Measurements from ENCODE around the gene DLG2. TPM values are rescaled to one million over a fixed set of nuclear protein-coding genes. Genes with fewer than 3 reads are reported as not detected.

Gene DLG2
- total RNA-seq, 1 experiment from 2014 or later = not detected

DNA sequence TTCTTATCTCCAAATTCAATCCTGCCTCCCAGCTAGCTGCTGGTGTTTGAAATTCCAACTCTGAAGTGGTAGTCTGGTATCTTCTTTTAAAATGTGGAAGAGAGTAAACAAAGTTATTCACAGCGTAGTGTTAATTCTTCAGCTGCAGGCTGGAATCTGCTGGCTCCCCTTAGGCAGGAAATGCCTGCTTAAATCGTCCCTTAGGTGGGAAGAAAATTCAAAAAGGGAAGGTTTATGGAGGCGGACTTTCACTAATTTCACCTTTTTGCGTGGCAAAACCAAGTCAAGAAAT is 1901.9 kb downstream of the DLG2 start:
- DNase-seq (ENCODE audit: low read depth) = no peak

DNA sequence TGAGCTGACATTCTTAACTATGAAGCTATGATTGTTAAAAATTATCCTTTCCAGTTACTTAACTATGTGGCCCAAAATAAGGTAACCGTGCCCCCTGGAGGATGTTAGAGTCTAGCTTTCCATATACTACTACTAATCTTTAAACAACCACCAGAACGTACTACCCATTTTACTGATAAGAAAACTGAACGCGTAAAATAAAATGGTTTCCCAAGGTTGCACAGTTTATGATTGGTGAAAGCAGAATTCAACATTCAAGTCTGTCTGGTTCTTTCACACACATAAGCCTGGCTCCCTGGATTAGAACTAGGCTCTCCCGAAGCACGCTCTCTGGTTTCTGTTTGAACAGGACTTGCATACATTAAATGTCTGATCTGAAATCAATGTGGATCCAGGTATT is 1903.1 kb downstream of the DLG2 start:
- peak; percentile 35 for DNase-seq (ENCODE audit: low read depth)

DNA sequence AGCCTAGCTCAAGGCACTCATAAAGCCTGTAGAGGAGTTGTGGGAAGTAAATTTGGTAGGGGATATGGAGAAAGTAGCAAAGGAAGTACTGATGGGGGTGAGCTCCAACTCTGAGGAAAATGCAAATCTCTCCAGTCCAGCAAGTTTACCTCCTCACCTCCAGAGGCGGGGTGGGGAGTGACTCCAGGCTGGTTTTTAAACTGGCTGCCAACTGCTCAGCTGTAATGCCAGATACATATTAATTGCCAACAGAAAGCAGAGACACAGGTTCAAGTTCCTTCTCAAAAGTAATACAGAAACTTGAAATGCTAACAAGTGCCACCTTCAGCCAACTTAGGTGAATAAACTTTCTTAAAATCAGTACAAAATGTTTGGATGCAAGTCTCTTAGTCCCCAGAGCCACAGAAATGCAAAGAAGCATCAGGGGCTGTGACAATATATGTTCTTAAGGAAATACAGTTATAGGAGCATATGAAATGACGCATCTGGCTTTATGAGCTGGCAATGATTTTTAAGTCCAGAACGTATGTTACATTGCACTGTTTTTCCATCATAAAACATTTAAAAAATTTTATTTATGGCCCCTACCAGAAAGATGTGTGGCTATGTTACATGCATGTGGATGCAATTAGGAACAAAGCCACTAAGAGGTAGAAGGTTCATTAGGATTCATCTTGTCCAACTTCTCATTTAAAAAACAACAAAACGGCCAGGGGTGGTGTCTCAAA is 1904.6 kb downstream of the DLG2 start:
- no peak for DNase-seq (ENCODE audit: low read depth)

DNA sequence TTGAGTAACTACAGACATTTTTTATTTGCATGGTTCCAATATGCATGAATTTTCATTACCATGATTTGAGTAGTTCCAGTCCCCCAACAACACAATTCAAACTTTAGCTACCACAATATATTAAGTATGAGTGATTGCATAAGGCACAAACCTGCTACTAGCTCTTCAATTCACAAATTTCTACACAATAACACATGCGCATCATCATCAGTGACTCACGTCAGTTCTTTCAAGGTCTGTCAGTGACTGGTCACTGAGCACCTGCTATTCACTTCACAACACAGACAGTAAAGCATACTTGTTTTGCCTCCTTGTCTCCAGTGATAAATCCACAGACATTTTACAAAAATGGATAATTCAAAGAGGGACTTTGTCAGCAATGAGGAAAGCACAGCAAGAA is 1905.9 kb downstream of the DLG2 start:
- no peak for DNase-seq (ENCODE audit: low read depth)

GRCh38 chr11:83720675-83721074 is 1906.5 kb downstream of the DLG2 start:
- DNase-seq (ENCODE audit: low read depth) = no peak

GRCh38 chr11:83717537-83717936 is 1909.6 kb downstream of the DLG2 start:
- no peak for DNase-seq (ENCODE audit: low read depth)

- DNase-seq (ENCODE audit: low read depth) = no peak
Measured at GRCh38 chr11:83715927-83716535, 1911.1 kb downstream of the DLG2 start.

GRCh38 chr11:83713708-83714107 is 1913.4 kb downstream of the DLG2 start:
- no peak for DNase-seq (ENCODE audit: low read depth)

- DNase-seq (ENCODE audit: low read depth) = no peak
Measured at GRCh38 chr11:83711106-83711527, 1916.0 kb downstream of the DLG2 start.

GRCh38 chr11:83709434-83709833 is 1917.7 kb downstream of the DLG2 start:
- no peak for DNase-seq (ENCODE audit: low read depth)

DNA sequence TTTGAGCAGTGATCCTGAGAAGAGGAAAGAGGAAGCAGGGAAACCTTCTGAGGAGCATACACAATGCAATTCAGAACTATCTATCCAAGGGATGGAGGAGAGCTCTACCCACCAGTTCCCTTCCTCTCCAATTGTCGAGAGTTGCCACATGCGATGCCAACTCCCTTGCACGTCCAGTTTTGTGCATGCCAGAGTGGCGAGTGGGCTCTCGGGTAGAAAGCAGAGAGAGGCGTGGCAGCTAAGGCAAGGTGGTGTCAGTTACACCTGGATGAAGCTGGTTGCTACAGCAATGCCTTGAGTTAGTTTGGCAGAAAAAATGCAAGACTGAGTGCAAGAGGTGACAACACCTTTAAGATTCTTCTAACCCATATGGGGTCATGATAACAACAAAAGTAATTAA is 1920.6 kb downstream of the DLG2 start:
- DNase-seq (ENCODE audit: low read depth) = no peak

DNA sequence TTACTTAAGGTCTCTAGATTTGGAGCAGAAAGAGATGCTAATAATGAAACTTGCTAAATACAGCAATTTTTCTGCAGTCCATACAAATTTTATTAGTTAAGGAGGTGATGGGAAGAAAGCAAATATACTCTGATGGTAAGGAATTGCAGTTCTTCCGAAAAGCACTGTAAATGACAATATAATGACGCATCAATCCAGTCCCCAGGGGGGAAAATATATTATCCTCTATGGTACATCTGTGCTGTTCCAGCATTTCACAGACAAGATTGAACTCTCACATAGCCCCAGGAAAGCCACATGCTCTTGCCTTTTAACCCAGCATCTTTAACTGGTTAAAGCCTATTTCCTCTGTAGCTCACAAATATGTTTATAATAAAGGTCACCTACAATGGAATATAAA is 1924.3 kb downstream of the DLG2 start:
- no peak for DNase-seq (ENCODE audit: low read depth)

GRCh38 chr11:83697518-83697917 is 1929.6 kb downstream of the DLG2 start:
- no peak for DNase-seq (ENCODE audit: low read depth)

DNA sequence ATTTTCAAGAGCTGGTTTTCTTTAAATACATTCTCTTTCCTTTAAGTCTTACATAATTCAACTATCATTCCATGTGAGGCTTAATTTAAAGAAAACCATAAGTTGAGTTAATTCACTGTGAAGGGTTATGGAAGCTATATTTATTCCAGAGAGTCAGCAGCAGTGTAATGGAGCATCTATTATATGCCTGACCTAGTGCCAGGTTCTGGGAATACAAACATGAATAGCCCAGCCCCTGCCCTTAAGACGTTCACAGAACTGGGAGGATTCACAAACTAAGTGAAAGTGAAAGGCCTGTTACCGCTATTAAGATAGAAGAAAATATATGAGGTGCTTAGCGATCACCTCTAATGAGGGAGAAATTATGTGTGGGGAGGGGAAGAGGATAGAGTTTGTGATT is 1932.1 kb downstream of the DLG2 start:
- no peak for DNase-seq (ENCODE audit: low read depth)

- no peak for DNase-seq (ENCODE audit: low read depth)
Measured at GRCh38 chr11:83694191-83694910, 1932.8 kb downstream of the DLG2 start.

- DNase-seq (ENCODE audit: low read depth) = no peak
Measured at GRCh38 chr11:83693306-83693992, 1933.7 kb downstream of the DLG2 start.

DNA sequence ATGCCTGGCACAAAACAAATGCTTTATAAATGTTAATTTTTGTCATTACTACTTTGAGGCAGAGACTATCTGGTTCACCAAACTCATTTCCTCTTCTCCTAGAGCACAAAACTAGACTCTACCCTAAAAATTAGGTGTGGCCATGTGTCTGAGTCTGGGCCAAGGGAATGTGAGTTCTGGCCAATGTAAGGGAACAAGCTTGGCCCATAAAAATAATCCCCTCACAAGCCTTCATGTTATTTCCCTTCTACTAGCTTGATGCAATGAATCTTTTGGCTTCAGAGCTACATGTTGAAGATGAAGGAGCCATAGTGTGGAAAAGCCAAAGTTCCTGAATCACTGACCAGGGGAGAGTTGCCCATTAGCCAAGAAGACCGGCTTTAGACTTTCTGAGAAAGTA is 1934.5 kb downstream of the DLG2 start:
- DNase-seq (ENCODE audit: low read depth) = no peak

GRCh38 chr11:83691451-83691950 is 1935.6 kb downstream of the DLG2 start:
- DNase-seq (ENCODE audit: low read depth) = no peak

DNA sequence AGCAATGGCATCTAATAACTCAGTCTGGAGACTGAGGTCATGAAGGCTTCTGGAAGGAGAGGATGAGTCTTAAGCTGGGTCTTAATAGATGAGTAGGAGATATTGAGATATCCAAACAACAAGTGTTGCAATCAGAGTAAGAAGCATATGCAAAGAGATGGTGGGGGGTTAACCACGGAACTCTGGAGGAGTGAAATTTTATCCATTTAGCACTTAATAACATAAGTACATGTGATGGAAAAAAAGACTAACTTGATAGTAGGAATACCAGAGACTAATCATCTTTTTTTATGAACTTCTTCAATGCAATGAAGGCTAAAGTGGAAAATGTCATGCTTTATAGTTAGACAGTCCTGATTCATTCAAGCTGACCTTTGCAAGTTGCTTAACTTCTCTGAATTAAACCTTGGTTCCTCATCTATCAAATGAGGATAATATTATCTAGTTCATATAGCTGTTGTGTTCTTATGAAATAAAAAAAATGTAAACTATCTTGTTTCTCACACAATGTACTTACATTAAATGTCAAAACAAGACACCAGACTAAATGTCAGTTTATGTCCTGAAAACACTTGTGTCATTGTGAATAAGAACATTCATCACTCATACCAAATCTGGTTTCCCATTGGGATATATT is 1937.9 kb downstream of the DLG2 start:
- DNase-seq (ENCODE audit: low read depth) = no peak

DNA sequence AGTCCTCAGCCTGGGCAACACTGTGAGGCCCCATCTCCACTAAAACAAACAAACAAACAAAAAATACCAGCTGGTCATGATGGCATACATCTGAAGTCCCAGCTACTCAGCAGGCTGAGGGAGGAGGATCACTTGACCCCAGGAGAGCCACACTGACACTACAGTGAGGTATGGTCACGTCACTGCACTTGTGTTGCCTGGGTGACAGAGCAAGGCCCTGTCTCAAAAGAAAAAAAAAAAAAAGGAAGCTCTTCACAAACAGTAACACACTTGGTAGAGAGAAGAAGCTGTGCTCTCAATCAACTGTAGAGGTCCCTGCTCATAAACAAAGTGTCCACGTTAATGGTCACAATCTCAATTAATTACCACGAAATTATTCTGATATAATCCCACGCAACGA is 1939.4 kb downstream of the DLG2 start:
- DNase-seq (ENCODE audit: low read depth) = no peak

GRCh38 chr11:83685730-83686129 is 1941.4 kb downstream of the DLG2 start:
- no peak for DNase-seq (ENCODE audit: low read depth)

DNA sequence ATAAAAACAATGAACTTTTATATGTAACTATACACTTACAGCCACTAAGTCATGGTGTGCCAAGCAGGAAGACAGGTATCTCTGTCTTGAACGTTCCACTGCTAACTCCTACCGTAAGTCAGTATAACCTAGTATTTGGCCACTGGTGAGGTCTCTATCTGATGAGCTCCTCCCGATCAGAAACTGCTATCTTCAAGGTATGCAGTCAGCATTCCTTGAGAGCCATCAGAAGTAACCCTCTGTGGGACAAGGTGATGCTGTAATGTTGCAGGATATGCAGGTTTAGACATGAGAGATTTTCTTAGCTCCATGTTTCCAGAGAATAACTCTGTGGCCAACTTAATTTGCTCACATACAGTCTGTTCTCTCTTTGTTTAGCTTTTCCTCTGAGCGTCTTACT is 1943.1 kb downstream of the DLG2 start:
- DNase-seq (ENCODE audit: low read depth) = no peak

Measured in M059J (cell line).